AG09319 (cell line): ENCODE results near the gene CIZ1.

Experiments
- DNase-seq: peaks from one replicate; pipeline ENCODE4 v3.0.0-alpha.2; 2010; ENCODE audit warnings: low read depth; ENCODE audit errors: extremely low read depth
- CTCF ChIP-seq: IDR thresholded peaks from 2 replicates; pipeline ENCODE4 v1.5.1; 2011; ENCODE audit warnings: low read depth, mild to moderate bottlenecking, inconsistent platforms, low read length, moderate library complexity

The CIZ1 gene

GRCh38 chr9:128155736-128156500 is 35.5 kb downstream of the CIZ1 start:
- no peak for DNase-seq
- TF ChIP-seq CTCF: no peak

GRCh38 chr9:128153947-128154695 is 37.3 kb downstream of the CIZ1 start:
- no peak for DNase-seq
- no peak for TF ChIP-seq CTCF

- TF ChIP-seq CTCF: no peak
- no peak for DNase-seq
Measured at GRCh38 chr9:128153060-128153946, 38.1 kb downstream of the CIZ1 start.

- DNase-seq: no peak
- no peak for TF ChIP-seq CTCF
Measured at GRCh38 chr9:128152133-128153059, 39.0 kb downstream of the CIZ1 start.

- DNase-seq: no peak
- TF ChIP-seq CTCF: no peak
Measured at GRCh38 chr9:128151309-128152132, 39.9 kb downstream of the CIZ1 start.
